Activated naive CD8-positive, alpha-beta T cell treated with anti-CD3 and anti-CD28 coated beads, Interleukin-2, amount 50 U/mL, for 24 hours (primary cell): Measurements from ENCODE around the gene COL5A1.

Source experiments
- ATAC-seq: fragments of 150-1000 bp; cut with Tn5 transposase; one replicate; pipeline ENCODE4 v1.10.0; 2021
- DNase-seq: peaks from one replicate; pipeline ENCODE4 v3.0.0; 2021
- H3K27ac Mint-ChIP-seq: one replicate; pipeline ENCODE4 v1.8.0; 2021; ENCODE audit warnings: mild to moderate bottlenecking, mixed read lengths
- H3K27me3 Mint-ChIP-seq: one replicate; pipeline ENCODE4 v1.8.0; 2021; ENCODE audit warnings: mixed read lengths
- H3K36me3 Mint-ChIP-seq: one replicate; pipeline ENCODE4 v1.8.0; 2021; ENCODE audit warnings: low read depth, mixed read lengths
- H3K4me1 Mint-ChIP-seq: one replicate; pipeline ENCODE4 v1.8.0; 2021; ENCODE audit warnings: mixed read lengths
- H3K4me3 Mint-ChIP-seq: one replicate; pipeline ENCODE4 v1.8.0; 2021; ENCODE audit warnings: mild to moderate bottlenecking, moderate library complexity, mixed read lengths
- H3K9me3 Mint-ChIP-seq: one replicate; pipeline ENCODE4 v1.8.0; 2021; ENCODE audit warnings: mixed read lengths

Gene COL5A1

GRCh38 chr9:134871697-134872340 is 230.2 kb downstream of the COL5A1 start:
- DNase-seq, result no peak
- Mint-ChIP-seq H3K4me1 (no peaks in the 10 kb centered on the region), H3K4me3 (no peak overlapping the region), H3K36me3 (no peaks in the 10 kb centered on the region), H3K9me3 (no peaks in the 10 kb centered on the region), H3K27me3 (peaks cover 4% of the 10 kb centered on the region), H3K27ac (no peak overlapping the region)
- ATAC-seq, result no peak

GRCh38 chr9:134872482-134873231 is 231.1 kb downstream of the COL5A1 start:
- Mint-ChIP-seq H3K4me1 (no peaks in the 10 kb centered on the region), H3K4me3 (no peak overlapping the region), H3K27ac (no peak overlapping the region), H3K36me3 (no peaks in the 10 kb centered on the region), H3K27me3 (peaks cover 4% of the 10 kb centered on the region), H3K9me3 (no peaks in the 10 kb centered on the region)
- ATAC-seq (no peak), DNase-seq (no peak)

GRCh38 chr9:134875371-134875770 is 233.8 kb downstream of the COL5A1 start:
- Mint-ChIP-seq H3K4me1 (no peaks in the 10 kb centered on the region), H3K36me3 (no peaks in the 10 kb centered on the region), H3K9me3 (no peaks in the 10 kb centered on the region), H3K27me3 (peaks cover 7% of the 10 kb centered on the region), H3K4me3 (no peak overlapping the region), H3K27ac (no peak overlapping the region)
- ATAC-seq (no peak), DNase-seq (no peak)

- DNase-seq (no peak), ATAC-seq (no peak)
- no peak overlapping the region for H3K4me3 Mint-ChIP-seq
- H3K27ac Mint-ChIP-seq, result no peak overlapping the region
- H3K27me3 Mint-ChIP-seq, result peaks cover 5% of the 10 kb centered on the region
- no peaks in the 10 kb centered on the region for H3K9me3 Mint-ChIP-seq
- no peaks in the 10 kb centered on the region for H3K36me3 Mint-ChIP-seq
- H3K4me1 Mint-ChIP-seq, result no peaks in the 10 kb centered on the region
Observed at GRCh38 chr9:134877541-134877940, 235.9 kb downstream of the COL5A1 start.

- Mint-ChIP-seq H3K36me3 (no peaks in the 10 kb centered on the region), H3K9me3 (no peaks in the 10 kb centered on the region), H3K27ac (no peak overlapping the region), H3K4me1 (no peaks in the 10 kb centered on the region), H3K4me3 (no peak overlapping the region), H3K27me3 (peaks cover 3% of the 10 kb centered on the region)
- no peak for ATAC-seq
- no peak for DNase-seq
Observed at GRCh38 chr9:134879664-134880483, 238.3 kb downstream of the COL5A1 start.

- no peaks in the 10 kb centered on the region for H3K9me3 Mint-ChIP-seq
- no peak for ATAC-seq
- H3K4me3 Mint-ChIP-seq, result no peak within 1 kb of the TSS
- no peaks in the 10 kb centered on the region for H3K4me1 Mint-ChIP-seq
- H3K36me3 Mint-ChIP-seq, result no peaks in the 10 kb centered on the region
- H3K27ac Mint-ChIP-seq, result no peak within 1 kb of the TSS
- DNase-seq, result no peak
- H3K27me3 Mint-ChIP-seq, result peaks cover 3% of the 10 kb centered on the region
Observed at GRCh38 chr9:134880484-134881312, 239.1 kb downstream of the COL5A1 start, which contains the start of gene FCN2. TSS of gene FCN2 (plus strand) at chr9:134880810. CDS start at chr9:134880822, 12 bp downstream.

- DNase-seq (no peak), ATAC-seq (no peak)
- H3K27me3 Mint-ChIP-seq, result peaks cover 4% of the 10 kb centered on the region
- no peaks in the 10 kb centered on the region for H3K4me1 Mint-ChIP-seq
- H3K27ac Mint-ChIP-seq, result no peak overlapping the region
- H3K9me3 Mint-ChIP-seq, result no peaks in the 10 kb centered on the region
- no peaks in the 10 kb centered on the region for H3K36me3 Mint-ChIP-seq
- no peak overlapping the region for H3K4me3 Mint-ChIP-seq
Observed at GRCh38 chr9:134881313-134881670, 239.7 kb downstream of the COL5A1 start.

- no peak overlapping the region for H3K4me3 Mint-ChIP-seq
- H3K4me1 Mint-ChIP-seq, result no peaks in the 10 kb centered on the region
- peaks cover 13% of the 10 kb centered on the region for H3K27me3 Mint-ChIP-seq
- no peak overlapping the region for H3K27ac Mint-ChIP-seq
- no peak for DNase-seq
- H3K36me3 Mint-ChIP-seq, result no peaks in the 10 kb centered on the region
- no peak for ATAC-seq
- no peaks in the 10 kb centered on the region for H3K9me3 Mint-ChIP-seq
Observed at GRCh38 chr9:134882204-134882785, 240.7 kb downstream of the COL5A1 start.

GRCh38 chr9:134883040-134883782 is 241.6 kb downstream of the COL5A1 start:
- ATAC-seq, result no peak
- Mint-ChIP-seq H3K27ac (no peak overlapping the region), H3K4me1 (peaks cover 4% of the 10 kb centered on the region)

GRCh38 chr9:134884492-134884891 is 242.9 kb downstream of the COL5A1 start:
- Mint-ChIP-seq H3K27ac (no peak overlapping the region), H3K27me3 (peaks cover 13% of the 10 kb centered on the region), H3K4me1 (peaks cover 4% of the 10 kb centered on the region), H3K9me3 (no peaks in the 10 kb centered on the region), H3K4me3 (no peak overlapping the region), H3K36me3 (no peaks in the 10 kb centered on the region)
- no peak for DNase-seq
- no peak for ATAC-seq

More at GRCh38 chr9:134883040-134883782, 241.6 kb downstream of the COL5A1 start:
- H3K4me3 Mint-ChIP-seq, result no peak overlapping the region
- DNase-seq, result no peak
- H3K36me3 Mint-ChIP-seq, result no peaks in the 10 kb centered on the region
- peaks cover 13% of the 10 kb centered on the region for H3K27me3 Mint-ChIP-seq
- H3K9me3 Mint-ChIP-seq, result no peaks in the 10 kb centered on the region

GRCh38 chr9:134885001-134885678 is 243.5 kb downstream of the COL5A1 start:
- DNase-seq (no peak), ATAC-seq (no peak)
- Mint-ChIP-seq H3K36me3 (no peaks in the 10 kb centered on the region), H3K4me1 (peaks cover 4% of the 10 kb centered on the region), H3K27me3 (peaks cover 11% of the 10 kb centered on the region), H3K27ac (no peak overlapping the region), H3K9me3 (no peaks in the 10 kb centered on the region), H3K4me3 (no peak overlapping the region)

- H3K9me3 Mint-ChIP-seq, result no peaks in the 10 kb centered on the region
- DNase-seq (no peak), ATAC-seq (no peak)
- peaks cover 10% of the 10 kb centered on the region for H3K27me3 Mint-ChIP-seq
- H3K27ac Mint-ChIP-seq, result no peak overlapping the region
- no peak overlapping the region for H3K4me3 Mint-ChIP-seq
- peaks cover 4% of the 10 kb centered on the region for H3K4me1 Mint-ChIP-seq
- no peaks in the 10 kb centered on the region for H3K36me3 Mint-ChIP-seq
Observed at GRCh38 chr9:134885679-134886412, 244.2 kb downstream of the COL5A1 start.
